ENCODE results near the gene ZNF497. TPM values are rescaled to one million over a fixed set of nuclear protein-coding genes. Genes with fewer than 3 reads are reported as not detected.
"Not testable (repeated sequence)": the region's sequence is repeated elsewhere in the genome, so short reads cannot be mapped to it uniquely, and the experiment has no call there.

Gene ZNF497
- total RNA-seq, 1 donor from 2014 or later: 8.1 TPM

- Mint-ChIP-seq H3K9me3 (no peaks in the 10 kb centered on the region), H3K4me1 (ENCODE audit: unreplicated experiment) (peaks cover 7% of the 10 kb centered on the region), H3K27me3 (no peaks in the 10 kb centered on the region), H3K36me3 (no peaks in the 10 kb centered on the region), H3K27ac (no peak overlapping the region), H3K4me3 (peak overlapping the region; percentile 71)
- no peak for TF ChIP-seq CTCF (conservative IDR thresholded peaks at IDR 0.05)
- DNase-seq (ENCODE audit: extremely low spot score, unreplicated experiment): no peak
These were observed 20.5 kb upstream of the ZNF497 start for GRCh38 chr19:58382997-58383603.

GRCh38 chr19:58381460-58382212, 19.1 kb upstream of the ZNF497 start:
- Mint-ChIP-seq H3K4me1 (ENCODE audit: unreplicated experiment) (peaks cover 3% of the 10 kb centered on the region), H3K36me3 (no peaks in the 10 kb centered on the region), H3K27ac (peak overlapping the region; percentile 95), H3K4me3 (peak overlapping the region; percentile 94), H3K27me3 (no peaks in the 10 kb centered on the region), H3K9me3 (no peaks in the 10 kb centered on the region)
- no peak for DNase-seq (ENCODE audit: extremely low spot score, unreplicated experiment)
- no peak for TF ChIP-seq CTCF (conservative IDR thresholded peaks at IDR 0.05)

GRCh38 chr19:58380662-58381459, 18.3 kb upstream of the ZNF497 start, which contains the start of gene ZNF837:
Gene ZNF837, minus strand, starts transcription at chr19:58381030. Its CDS starts 11,698 bp downstream, at chr19:58369332.
- H3K27me3 Mint-ChIP-seq: no peaks in the 10 kb centered on the region
- H3K27ac Mint-ChIP-seq: peak within 1 kb of the TSS; percentile 95
- no peak for TF ChIP-seq CTCF (conservative IDR thresholded peaks at IDR 0.05)
- H3K4me3 Mint-ChIP-seq: peak within 1 kb of the TSS; percentile 94
- no peaks in the 10 kb centered on the region for H3K36me3 Mint-ChIP-seq
- H3K9me3 Mint-ChIP-seq: no peaks in the 10 kb centered on the region
- peak; percentile 97 for DNase-seq (ENCODE audit: extremely low spot score, unreplicated experiment)
- H3K4me1 Mint-ChIP-seq (ENCODE audit: unreplicated experiment): peaks cover 3% of the 10 kb centered on the region

- no peaks in the 10 kb centered on the region for H3K36me3 Mint-ChIP-seq
- no peak for TF ChIP-seq CTCF (conservative IDR thresholded peaks at IDR 0.05)
- no peaks in the 10 kb centered on the region for H3K9me3 Mint-ChIP-seq
- H3K4me1 Mint-ChIP-seq (ENCODE audit: unreplicated experiment): peaks cover 3% of the 10 kb centered on the region
- no peaks in the 10 kb centered on the region for H3K27me3 Mint-ChIP-seq
- peak overlapping the region; percentile 94 for H3K4me3 Mint-ChIP-seq
- H3K27ac Mint-ChIP-seq: peak overlapping the region; percentile 95
- DNase-seq (ENCODE audit: extremely low spot score, unreplicated experiment): no peak
These were observed 17.6 kb upstream of the ZNF497 start for GRCh38 chr19:58380037-58380661.

- TF ChIP-seq CTCF (conservative IDR thresholded peaks at IDR 0.05): no peak
- Mint-ChIP-seq H3K27me3 (no peaks in the 10 kb centered on the region), H3K36me3 (no peaks in the 10 kb centered on the region), H3K4me3 (peak overlapping the region; percentile 94), H3K4me1 (ENCODE audit: unreplicated experiment) (peaks cover 3% of the 10 kb centered on the region), H3K9me3 (no peaks in the 10 kb centered on the region), H3K27ac (peak overlapping the region; percentile 95)
- DNase-seq (ENCODE audit: extremely low spot score, unreplicated experiment): no peak
These were observed 16.7 kb upstream of the ZNF497 start for GRCh38 chr19:58379246-58379645.

GRCh38 chr19:58376724-58377123, 14.2 kb upstream of the ZNF497 start:
- not testable (repeated sequence) for H3K4me1 Mint-ChIP-seq (ENCODE audit: unreplicated experiment); H3K4me3 Mint-ChIP-seq; H3K36me3 Mint-ChIP-seq; DNase-seq (ENCODE audit: extremely low spot score, unreplicated experiment); H3K27me3 Mint-ChIP-seq; H3K9me3 Mint-ChIP-seq; H3K27ac Mint-ChIP-seq
